GM12878 (cell line): ENCODE results near the gene DCLRE1C. TPM values are rescaled to one million over a fixed set of nuclear protein-coding genes. Genes with fewer than 3 reads are reported as not detected.

Experiments
- BMI1 ChIP-seq: fragments of 450-650 bp; IDR thresholded peaks from 2 replicates; pipeline ENCODE4 v1.6.1; 2016; ENCODE audit warnings: mild to moderate bottlenecking, moderate library complexity, borderline replicate concordance
- BRCA1 ChIP-seq: IDR thresholded peaks from 2 replicates; pipeline ENCODE4 v1.6.1; 2011; ENCODE audit warnings: low read depth, low read length, improper control_type of control experiment
- CREM ChIP-seq: IDR thresholded peaks from 2 replicates; pipeline ENCODE4 v1.6.1; 2014; ENCODE audit warnings: antibody characterized with exemption, low read depth
- DPF2 ChIP-seq: fragments of 450-650 bp; IDR thresholded peaks from 2 replicates; pipeline ENCODE4 v1.6.1; 2017; ENCODE audit warnings: mild to moderate bottlenecking
- EED ChIP-seq: sonication (generic); IDR thresholded peaks from 2 replicates; pipeline ENCODE4 v1.6.1; 2016; ENCODE audit warnings: antibody characterized with exemption, low read depth
- GABPA ChIP-seq: IDR thresholded peaks from 2 replicates; pipeline ENCODE4 v1.6.1; 2014; ENCODE audit warnings: antibody characterized with exemption, low read depth, mild to moderate bottlenecking, inconsistent platforms
- IRF4 ChIP-seq: IDR thresholded peaks from 2 replicates; pipeline ENCODE4 v1.6.1; 2011; ENCODE audit warnings: low read depth, low read length
- KLF5 ChIP-seq: fragments of 450-650 bp; IDR thresholded peaks from 2 replicates; pipeline ENCODE4 v1.6.1; 2014; ENCODE audit warnings: mild to moderate bottlenecking; ENCODE audit not compliant: partially characterized antibody
- POU2F2 ChIP-seq: IDR thresholded peaks from 3 replicates; pipeline ENCODE4 v1.6.1; 2011; ENCODE audit warnings: low read depth, mild to moderate bottlenecking, low read length, borderline replicate concordance
- RFX5 ChIP-seq: IDR thresholded peaks from 2 replicates; pipeline ENCODE4 v1.6.1; 2011; ENCODE audit warnings: low read depth, low read length, improper control_type of control experiment
- TAF1 ChIP-seq: IDR thresholded peaks from 2 replicates; pipeline ENCODE4 v1.6.1; 2011; ENCODE audit warnings: mild to moderate bottlenecking, low read depth, low read length, borderline replicate concordance
- YY1 ChIP-seq: IDR thresholded peaks from 2 replicates; pipeline ENCODE4 v1.6.1; 2011; ENCODE audit warnings: low read depth, mild to moderate bottlenecking, low read length
- ZNF622 ChIP-seq: fragments of 450-650 bp; IDR thresholded peaks from 2 replicates; pipeline ENCODE4 v1.6.1; 2017; ENCODE audit warnings: mild to moderate bottlenecking, inconsistent platforms
- polyA plus RNA-seq, 11 experiments: library from polyadenylated mRNA; depleted of rRNA in 4 of 11; unstranded in 6 of 11; stranded (reverse) in 5 of 11; fragments of >200 nt; fragmentation: Nextera tagmentation in 4 of 11; fragmentation: Illumina TruSeq in 1 of 11; extraction: Ambion mirVana in 4 of 11; extraction: Trizol in 1 of 11; gene quantifications; 1 replicate in 1 of 11; 2 replicates in 10 of 11; pipeline versions ENCODE4 v1.2.1 to v1.2.3, GENCODE V29; 2011 to 2016; ENCODE audit warnings: inconsistent platforms in 2 of 11, missing spikeins in 2 of 11, low read depth in 1 of 11
- total RNA-seq, 4 experiments: library from RNA; depleted of rRNA in 3 of 4; stranded (reverse); fragments of >200 nt in 3 of 4; fragmentation: Illumina TruSeq in 1 of 4; extraction: Trizol in 1 of 4; gene quantifications; 2 replicates each; pipeline versions ENCODE4 v1.2.1 to v1.2.3, GENCODE V29; 2013 to 2021
- TF ChIP-seq, protein P1 (sequence below): fragments of 450-650 bp; IDR thresholded peaks from 2 replicates; pipeline ENCODE4 v1.6.1; 2017; ENCODE audit warnings: mild to moderate bottlenecking, low read depth, inconsistent platforms; ENCODE audit not compliant: poor library complexity, severe bottlenecking
- TF ChIP-seq, protein P2 (sequence below): IDR thresholded peaks from 2 replicates; pipeline ENCODE4 v1.6.1; 2012; ENCODE audit warnings: low read depth, low read length, improper control_type of control experiment
- TF ChIP-seq, protein P3 (sequence below): fragments of 450-650 bp; formaldehyde crosslinking; IDR thresholded peaks from 2 replicates; pipeline ENCODE4 v1.5.0; 2022; ENCODE audit warnings: mild to moderate bottlenecking, missing genetic modification characterization
- TF ChIP-seq, protein P4 (sequence below): fragments of 450-650 bp; IDR thresholded peaks from 2 replicates; pipeline ENCODE4 v1.6.1; 2017; ENCODE audit warnings: low read depth, mild to moderate bottlenecking, moderate library complexity
- TF ChIP-seq, protein P5 (sequence below): IDR thresholded peaks from 2 replicates; pipeline ENCODE4 v1.6.1; 2012; ENCODE audit warnings: low read depth, low read length, improper control_type of control experiment
- TF ChIP-seq, protein P6 (sequence below): IDR thresholded peaks from 2 replicates; pipeline ENCODE4 v1.6.1; 2011; ENCODE audit warnings: mild to moderate bottlenecking, low read depth, low read length, moderate library complexity; ENCODE audit not compliant: insufficient replicate concordance

DCLRE1C gene
- total and polyA plus RNA-seq, 10 of the 15 experiments (the other 5 are each of a cell fraction or from before 2014, with no cell fraction given), result 15.7 to 43.4 (median 26.0) TPM

DNA sequence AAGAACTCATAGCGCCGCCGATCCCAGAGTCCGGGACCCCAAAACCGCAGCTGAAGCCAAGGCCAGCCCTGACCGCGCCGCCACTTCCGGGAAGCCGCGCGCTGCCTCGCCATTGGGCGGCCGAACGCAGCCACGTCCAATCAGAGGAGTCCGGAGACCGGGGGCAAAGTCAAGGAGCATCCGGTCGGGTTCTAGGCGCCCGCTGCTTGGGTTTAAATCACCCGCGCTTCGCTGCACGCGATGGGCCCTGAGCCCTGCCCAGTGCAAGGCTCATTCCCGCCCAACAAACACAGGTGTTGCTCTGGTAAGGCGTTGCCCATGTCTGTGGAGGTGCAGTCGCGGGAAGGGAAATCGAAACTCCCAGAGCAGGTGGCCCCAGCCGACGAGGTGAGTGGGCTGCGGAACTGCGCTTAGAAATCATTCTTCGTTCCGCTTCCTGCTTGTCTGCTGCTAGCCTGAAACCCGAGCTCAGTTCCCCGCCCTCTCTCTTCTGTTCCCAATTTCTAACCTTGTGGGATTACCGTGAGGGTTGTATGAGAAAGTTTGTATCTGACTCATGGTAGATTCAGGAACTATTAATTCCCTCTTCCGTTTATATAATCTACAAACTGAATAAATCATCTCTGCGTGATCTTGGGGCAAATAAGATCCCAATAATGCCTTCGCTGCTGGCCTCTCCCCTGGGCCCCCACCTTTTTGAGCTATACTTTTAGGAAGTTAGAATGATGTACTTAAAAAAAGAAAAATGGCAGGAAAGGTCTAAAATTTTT, at the start of gene DCLRE1C (continued):
- TF ChIP-seq, protein P1, sequence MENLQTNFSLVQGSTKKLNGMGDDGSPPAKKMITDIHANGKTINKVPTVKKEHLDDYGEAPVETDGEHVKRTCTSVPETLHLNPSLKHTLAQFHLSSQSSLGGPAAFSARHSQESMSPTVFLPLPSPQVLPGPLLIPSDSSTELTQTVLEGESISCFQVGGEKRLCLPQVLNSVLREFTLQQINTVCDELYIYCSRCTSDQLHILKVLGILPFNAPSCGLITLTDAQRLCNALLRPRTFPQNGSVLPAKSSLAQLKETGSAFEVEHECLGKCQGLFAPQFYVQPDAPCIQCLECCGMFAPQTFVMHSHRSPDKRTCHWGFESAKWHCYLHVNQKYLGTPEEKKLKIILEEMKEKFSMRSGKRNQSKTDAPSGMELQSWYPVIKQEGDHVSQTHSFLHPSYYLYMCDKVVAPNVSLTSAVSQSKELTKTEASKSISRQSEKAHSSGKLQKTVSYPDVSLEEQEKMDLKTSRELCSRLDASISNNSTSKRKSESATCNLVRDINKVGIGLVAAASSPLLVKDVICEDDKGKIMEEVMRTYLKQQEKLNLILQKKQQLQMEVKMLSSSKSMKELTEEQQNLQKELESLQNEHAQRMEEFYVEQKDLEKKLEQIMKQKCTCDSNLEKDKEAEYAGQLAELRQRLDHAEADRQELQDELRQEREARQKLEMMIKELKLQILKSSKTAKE, result peak; percentile 51
- TF ChIP-seq DPF2 (peak; percentile 82), BMI1 (no peak), POU2F2 (peak; percentile 73; the same call in 2 of the 3 replicates), CREM (peak; percentile 63; the same call in 1 of the 2 replicates), KLF5 (no peak), BRCA1 (no peak), GABPA (peak; percentile 73), EED (peak; percentile 74), IRF4 (peak; percentile 92), RFX5 (peak; percentile 52; the same call in 1 of the 2 replicates), TAF1 (peak; percentile 48; the same call in 1 of the 2 replicates), YY1 (peak; percentile 40; the same call in 1 of the 2 replicates), ZNF622 (no peak)
- TF ChIP-seq, protein P2, sequence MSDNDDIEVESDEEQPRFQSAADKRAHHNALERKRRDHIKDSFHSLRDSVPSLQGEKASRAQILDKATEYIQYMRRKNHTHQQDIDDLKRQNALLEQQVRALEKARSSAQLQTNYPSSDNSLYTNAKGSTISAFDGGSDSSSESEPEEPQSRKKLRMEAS, result peak; percentile 98
- TF ChIP-seq, protein P3, sequence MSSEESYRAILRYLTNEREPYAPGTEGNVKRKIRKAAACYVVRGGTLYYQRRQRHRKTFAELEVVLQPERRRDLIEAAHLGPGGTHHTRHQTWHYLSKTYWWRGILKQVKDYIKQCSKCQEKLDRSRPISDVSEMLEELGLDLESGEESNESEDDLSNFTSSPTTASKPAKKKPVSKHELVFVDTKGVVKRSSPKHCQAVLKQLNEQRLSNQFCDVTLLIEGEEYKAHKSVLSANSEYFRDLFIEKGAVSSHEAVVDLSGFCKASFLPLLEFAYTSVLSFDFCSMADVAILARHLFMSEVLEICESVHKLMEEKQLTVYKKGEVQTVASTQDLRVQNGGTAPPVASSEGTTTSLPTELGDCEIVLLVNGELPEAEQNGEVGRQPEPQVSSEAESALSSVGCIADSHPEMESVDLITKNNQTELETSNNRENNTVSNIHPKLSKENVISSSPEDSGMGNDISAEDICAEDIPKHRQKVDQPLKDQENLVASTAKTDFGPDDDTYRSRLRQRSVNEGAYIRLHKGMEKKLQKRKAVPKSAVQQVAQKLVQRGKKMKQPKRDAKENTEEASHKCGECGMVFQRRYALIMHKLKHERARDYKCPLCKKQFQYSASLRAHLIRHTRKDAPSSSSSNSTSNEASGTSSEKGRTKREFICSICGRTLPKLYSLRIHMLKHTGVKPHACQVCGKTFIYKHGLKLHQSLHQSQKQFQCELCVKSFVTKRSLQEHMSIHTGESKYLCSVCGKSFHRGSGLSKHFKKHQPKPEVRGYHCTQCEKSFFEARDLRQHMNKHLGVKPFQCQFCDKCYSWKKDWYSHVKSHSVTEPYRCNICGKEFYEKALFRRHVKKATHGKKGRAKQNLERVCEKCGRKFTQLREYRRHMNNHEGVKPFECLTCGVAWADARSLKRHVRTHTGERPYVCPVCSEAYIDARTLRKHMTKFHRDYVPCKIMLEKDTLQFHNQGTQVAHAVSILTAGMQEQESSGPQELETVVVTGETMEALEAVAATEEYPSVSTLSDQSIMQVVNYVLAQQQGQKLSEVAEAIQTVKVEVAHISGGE (CRISPR knock-in tag), result no peak
- TF ChIP-seq, protein P4, sequence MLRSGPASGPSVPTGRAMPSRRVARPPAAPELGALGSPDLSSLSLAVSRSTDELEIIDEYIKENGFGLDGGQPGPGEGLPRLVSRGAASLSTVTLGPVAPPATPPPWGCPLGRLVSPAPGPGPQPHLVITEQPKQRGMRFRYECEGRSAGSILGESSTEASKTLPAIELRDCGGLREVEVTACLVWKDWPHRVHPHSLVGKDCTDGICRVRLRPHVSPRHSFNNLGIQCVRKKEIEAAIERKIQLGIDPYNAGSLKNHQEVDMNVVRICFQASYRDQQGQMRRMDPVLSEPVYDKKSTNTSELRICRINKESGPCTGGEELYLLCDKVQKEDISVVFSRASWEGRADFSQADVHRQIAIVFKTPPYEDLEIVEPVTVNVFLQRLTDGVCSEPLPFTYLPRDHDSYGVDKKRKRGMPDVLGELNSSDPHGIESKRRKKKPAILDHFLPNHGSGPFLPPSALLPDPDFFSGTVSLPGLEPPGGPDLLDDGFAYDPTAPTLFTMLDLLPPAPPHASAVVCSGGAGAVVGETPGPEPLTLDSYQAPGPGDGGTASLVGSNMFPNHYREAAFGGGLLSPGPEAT, result peak; percentile 71
- TF ChIP-seq, protein P5, sequence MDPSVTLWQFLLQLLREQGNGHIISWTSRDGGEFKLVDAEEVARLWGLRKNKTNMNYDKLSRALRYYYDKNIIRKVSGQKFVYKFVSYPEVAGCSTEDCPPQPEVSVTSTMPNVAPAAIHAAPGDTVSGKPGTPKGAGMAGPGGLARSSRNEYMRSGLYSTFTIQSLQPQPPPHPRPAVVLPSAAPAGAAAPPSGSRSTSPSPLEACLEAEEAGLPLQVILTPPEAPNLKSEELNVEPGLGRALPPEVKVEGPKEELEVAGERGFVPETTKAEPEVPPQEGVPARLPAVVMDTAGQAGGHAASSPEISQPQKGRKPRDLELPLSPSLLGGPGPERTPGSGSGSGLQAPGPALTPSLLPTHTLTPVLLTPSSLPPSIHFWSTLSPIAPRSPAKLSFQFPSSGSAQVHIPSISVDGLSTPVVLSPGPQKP, result peak; percentile 63; the same call in 1 of the 2 replicates
- TF ChIP-seq, protein P6, sequence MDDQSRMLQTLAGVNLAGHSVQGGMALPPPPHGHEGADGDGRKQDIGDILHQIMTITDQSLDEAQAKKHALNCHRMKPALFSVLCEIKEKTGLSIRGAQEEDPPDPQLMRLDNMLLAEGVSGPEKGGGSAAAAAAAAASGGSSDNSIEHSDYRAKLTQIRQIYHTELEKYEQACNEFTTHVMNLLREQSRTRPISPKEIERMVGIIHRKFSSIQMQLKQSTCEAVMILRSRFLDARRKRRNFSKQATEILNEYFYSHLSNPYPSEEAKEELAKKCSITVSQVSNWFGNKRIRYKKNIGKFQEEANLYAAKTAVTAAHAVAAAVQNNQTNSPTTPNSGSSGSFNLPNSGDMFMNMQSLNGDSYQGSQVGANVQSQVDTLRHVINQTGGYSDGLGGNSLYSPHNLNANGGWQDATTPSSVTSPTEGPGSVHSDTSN, result peak; percentile 10
